HEK293T (cell line): ENCODE measurements around the gene SLC1A5.

ENCODE experiments used
- CTCF ChIA-PET: fragments of 350-600 bp; formaldehyde crosslinking; extraction: SDS; loops from one replicate; lab custom pipeline; 2021; ENCODE audit warnings: antibody characterized with exemption, inconsistent platforms; lab: Yijun Ruan, JAX
- POLR2A ChIA-PET: fragments of 350-600 bp; formaldehyde crosslinking; extraction: SDS; loops from one replicate; lab custom pipeline; 2020; ENCODE audit warnings: antibody characterized with exemption, inconsistent platforms; lab: Yijun Ruan, JAX
- DNase-seq: peaks from one replicate; pipeline ENCODE4 v3.0.0; 2012; ENCODE audit warnings: mixed read lengths; ENCODE audit errors: extremely low spot score
- ARNT ChIP-seq: fragments of 450-650 bp; IDR thresholded peaks from 2 replicates; pipeline ENCODE4 v1.6.1; 2017; ENCODE audit warnings: mild to moderate bottlenecking
- BHLHE40 ChIP-seq: fragments of 450-650 bp; IDR thresholded peaks from 2 replicates; pipeline ENCODE4 v1.6.1; 2016; ENCODE audit warnings: mild to moderate bottlenecking, moderate library complexity, borderline replicate concordance
- CTBP1 ChIP-seq: fragments of 450-650 bp; IDR thresholded peaks from 2 replicates; pipeline ENCODE4 v1.6.1; 2016; ENCODE audit warnings: borderline replicate concordance
- ELF4 ChIP-seq: fragments of 450-650 bp; IDR thresholded peaks from 2 replicates; pipeline ENCODE4 v1.6.1; 2017; ENCODE audit warnings: antibody characterized with exemption
- FOXA1 ChIP-seq: fragments of 450-650 bp; IDR thresholded peaks from 2 replicates; pipeline ENCODE4 v1.6.1; 2016; ENCODE audit warnings: mild to moderate bottlenecking
- FOXK2 ChIP-seq: fragments of 450-650 bp; IDR thresholded peaks from 2 replicates; pipeline ENCODE4 v1.6.1; 2016; ENCODE audit warnings: mild to moderate bottlenecking
- FOXM1 ChIP-seq: fragments of 450-650 bp; IDR thresholded peaks from 2 replicates; pipeline ENCODE4 v1.6.1; 2017; ENCODE audit warnings: mild to moderate bottlenecking, borderline replicate concordance
- HDGF ChIP-seq: fragments of 450-650 bp; IDR thresholded peaks from 2 replicates; pipeline ENCODE4 v1.6.1; 2017; ENCODE audit warnings: antibody characterized with exemption, borderline replicate concordance
- L3MBTL2 ChIP-seq: fragments of 450-650 bp; conservative IDR thresholded peaks from 2 replicates; pipeline ENCODE4 v1.6.1; 2016; ENCODE audit warnings: mild to moderate bottlenecking
- LEF1 ChIP-seq: fragments of 450-650 bp; IDR thresholded peaks from 2 replicates; pipeline ENCODE4 v1.6.1; 2017; ENCODE audit warnings: mild to moderate bottlenecking, borderline replicate concordance
- NFRKB ChIP-seq: fragments of 450-650 bp; IDR thresholded peaks from 2 replicates; pipeline ENCODE4 v1.6.1; 2016; ENCODE audit warnings: mild to moderate bottlenecking, moderate library complexity
- SP1 ChIP-seq: fragments of 450-650 bp; IDR thresholded peaks from 2 replicates; pipeline ENCODE4 v1.6.1; 2017
- SUZ12 ChIP-seq: fragments of 450-650 bp; IDR thresholded peaks from 2 replicates; pipeline ENCODE4 v1.6.1; 2016; ENCODE audit warnings: mild to moderate bottlenecking
- TARDBP ChIP-seq: fragments of 450-650 bp; IDR thresholded peaks from 2 replicates; pipeline ENCODE4 v1.6.1; 2016
- ZNF384 ChIP-seq: fragments of 450-650 bp; IDR thresholded peaks from 2 replicates; pipeline ENCODE4 v1.6.1; 2016
- TF ChIP-seq, protein P1 (sequence below): fragments of 450-650 bp; IDR thresholded peaks from 2 replicates; pipeline ENCODE4 v1.6.1; 2016

SLC1A5 gene

DNA sequence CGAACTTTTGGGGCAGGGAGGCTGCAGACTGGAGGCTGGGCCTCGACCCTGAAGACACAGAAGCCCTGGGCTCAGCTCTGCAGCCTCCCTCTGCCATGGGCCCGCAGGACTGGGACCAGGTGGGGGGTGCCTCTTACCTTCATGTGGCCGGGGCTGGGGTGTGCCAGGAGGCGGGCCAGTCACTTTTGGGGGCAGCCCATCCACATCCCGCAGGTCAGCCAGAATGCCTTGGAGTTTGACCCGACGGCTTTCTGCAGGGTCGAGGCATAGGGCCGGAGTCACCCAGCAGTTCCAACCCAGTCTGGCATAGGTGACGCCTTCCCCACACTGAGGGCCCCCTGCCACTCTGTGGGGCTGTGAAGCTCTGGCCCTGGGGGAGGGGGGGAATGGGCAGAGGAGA lies 60.6 kb downstream of the SLC1A5 start:
- CTCF ChIA-PET: interaction anchor here (0.5 to 1.8 kb wide), 4 partner anchors 11 to 381 kb away, joined by 3 to 9 read pairs (median 4); no protein-coding TSS in a partner anchor
- DNase-seq: no peak
- no peak for TF ChIP-seq FOXK2
- no peak for TF ChIP-seq CTBP1
- no peak for TF ChIP-seq SUZ12
- TF ChIP-seq L3MBTL2: no peak
- TF ChIP-seq ARNT: no peak
- no peak for TF ChIP-seq LEF1
- no peak for TF ChIP-seq FOXM1
- POLR2A ChIA-PET: no interaction called here

DNA sequence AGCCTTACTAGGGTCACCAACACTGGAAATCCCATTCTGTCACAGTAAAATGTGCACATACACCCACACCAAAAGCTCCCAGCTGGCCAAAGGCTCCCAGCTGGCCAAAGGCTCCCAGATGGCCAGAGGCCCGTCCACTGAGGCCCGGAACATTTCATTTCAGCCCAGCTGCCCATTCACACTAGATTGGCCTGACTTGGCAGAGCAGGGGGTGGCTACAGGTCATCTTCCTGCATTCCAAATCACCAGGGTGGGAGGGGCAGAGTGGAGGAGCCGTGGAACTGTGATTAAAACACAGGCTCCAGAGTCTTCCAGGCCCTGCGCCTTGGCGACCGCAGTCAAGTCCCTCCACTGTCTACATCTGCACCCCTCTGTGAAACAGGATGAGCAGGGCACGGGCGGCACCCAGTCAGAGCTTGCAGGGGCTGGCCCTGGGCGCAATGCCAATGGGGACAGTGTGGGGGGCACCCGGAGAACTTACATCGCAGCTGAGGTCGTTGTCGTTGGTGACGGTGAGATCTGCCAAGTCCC lies 61.4 kb downstream of the SLC1A5 start:
- ChIA-PET POLR2A (no interaction called here), CTCF (interaction anchor here (0.5 to 0.7 kb wide), 2 partner anchors 13 to 381 kb away, joined by 3 to 5 read pairs; no protein-coding TSS in a partner anchor)
- no peak for TF ChIP-seq LEF1
- DNase-seq: no peak

GRCh38 chr19:46726551-46726950 lies 61.8 kb downstream of the SLC1A5 start:
- POLR2A ChIA-PET: no interaction called here
- no peak for DNase-seq
- TF ChIP-seq ELF4 (no peak), BHLHE40 (no peak), CTBP1 (no peak), SP1 (no peak), L3MBTL2 (no peak), HDGF (no peak), FOXA1 (no peak), FOXM1 (no peak), NFRKB (no peak), SUZ12 (no peak), FOXK2 (no peak), TARDBP (no peak), ZNF384 (no peak)
- TF ChIP-seq, protein P1, sequence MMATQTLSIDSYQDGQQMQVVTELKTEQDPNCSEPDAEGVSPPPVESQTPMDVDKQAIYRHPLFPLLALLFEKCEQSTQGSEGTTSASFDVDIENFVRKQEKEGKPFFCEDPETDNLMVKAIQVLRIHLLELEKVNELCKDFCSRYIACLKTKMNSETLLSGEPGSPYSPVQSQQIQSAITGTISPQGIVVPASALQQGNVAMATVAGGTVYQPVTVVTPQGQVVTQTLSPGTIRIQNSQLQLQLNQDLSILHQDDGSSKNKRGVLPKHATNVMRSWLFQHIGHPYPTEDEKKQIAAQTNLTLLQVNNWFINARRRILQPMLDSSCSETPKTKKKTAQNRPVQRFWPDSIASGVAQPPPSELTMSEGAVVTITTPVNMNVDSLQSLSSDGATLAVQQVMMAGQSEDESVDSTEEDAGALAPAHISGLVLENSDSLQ: no peak
- CTCF ChIA-PET: no interaction called here

DNA sequence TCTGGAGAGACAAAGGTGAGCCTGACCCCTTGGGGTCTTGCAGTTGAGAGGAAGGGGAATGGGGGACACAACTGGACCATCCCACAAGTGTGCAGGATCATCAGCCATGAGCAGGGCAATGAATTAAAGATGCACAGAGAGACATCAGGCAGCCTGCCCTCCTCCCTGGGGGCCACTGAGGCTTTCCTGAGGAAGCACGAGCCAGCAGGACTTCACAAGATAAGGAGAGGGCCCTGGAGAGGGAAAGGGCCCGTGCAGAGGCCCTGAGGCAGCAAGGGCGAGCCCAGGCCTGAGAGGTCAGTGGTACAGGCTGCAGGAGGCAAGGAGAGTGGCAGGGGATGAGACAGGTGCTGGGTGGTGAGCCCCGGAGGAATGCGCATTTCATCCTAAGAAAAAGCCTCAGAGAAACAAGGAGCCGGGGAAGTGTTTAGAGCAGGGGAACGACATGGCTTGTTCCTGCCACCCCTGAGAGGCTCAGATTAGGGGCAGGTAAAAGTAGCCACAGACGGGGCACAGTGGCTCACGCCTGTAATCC lies 62.5 kb downstream of the SLC1A5 start:
- CTCF ChIA-PET: no interaction called here
- POLR2A ChIA-PET: no interaction called here
- TF ChIP-seq HDGF (no peak), L3MBTL2 (no peak), TARDBP (no peak), FOXM1 (no peak), FOXA1 (no peak), LEF1 (no peak), FOXK2 (no peak), ZNF384 (no peak), SUZ12 (no peak), BHLHE40 (no peak)
- TF ChIP-seq, protein P1: no peak

DNA sequence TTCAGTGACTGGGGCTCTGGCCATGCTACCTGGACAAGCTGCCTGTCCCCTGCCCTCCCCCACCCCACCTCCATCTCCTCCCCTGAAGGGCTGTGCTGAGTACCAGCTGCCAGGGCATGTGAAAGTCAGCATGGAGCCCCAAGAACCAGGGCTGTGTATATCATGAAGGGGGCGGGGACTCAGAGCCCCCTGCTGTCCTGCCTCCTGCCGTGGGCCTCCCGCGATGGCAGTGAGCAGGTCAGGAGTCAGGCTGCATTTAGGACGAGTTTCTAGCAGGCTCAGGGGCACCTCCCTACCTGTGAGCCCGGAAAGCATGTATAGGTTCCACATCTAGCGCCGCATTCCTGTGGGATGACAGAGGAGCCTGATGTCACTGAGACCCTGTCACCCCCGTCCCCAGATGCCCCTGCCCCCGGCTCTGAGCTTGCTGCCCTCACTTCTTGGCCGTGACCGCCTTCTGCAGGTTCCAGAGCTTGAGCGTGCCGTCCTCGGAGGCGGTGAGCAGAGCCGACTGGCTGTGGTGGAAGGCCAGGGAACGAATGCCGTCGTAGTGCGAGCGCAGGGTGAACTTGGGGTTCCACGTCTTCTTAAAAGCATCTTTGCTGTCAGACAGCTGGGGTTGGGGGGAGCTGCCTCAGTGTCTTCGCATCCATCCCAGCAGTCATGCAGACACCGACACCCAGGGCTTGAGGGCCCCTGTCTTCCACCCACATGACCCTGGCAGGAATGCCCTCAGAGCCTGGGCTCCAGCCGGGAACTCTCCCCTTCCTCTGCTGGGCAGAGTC lies 63.2 kb downstream of the SLC1A5 start:
- no peak for DNase-seq
- TF ChIP-seq NFRKB: no peak
- TF ChIP-seq FOXK2: no peak
- no peak for TF ChIP-seq FOXA1
- no peak for TF ChIP-seq HDGF
- TF ChIP-seq ZNF384: no peak
- no peak for TF ChIP-seq LEF1
- TF ChIP-seq FOXM1: no peak
- no peak for TF ChIP-seq TARDBP
- no peak for TF ChIP-seq SUZ12
- TF ChIP-seq CTBP1: no peak
- TF ChIP-seq, protein P1: no peak
- TF ChIP-seq SP1: no peak
- ChIA-PET POLR2A (no interaction called here), CTCF (no interaction called here)

More for the DNA sequence above, 62.5 kb downstream of the SLC1A5 start:
- no peak for DNase-seq
